K562 (cell line): ENCODE results near the gene SAPCD1. TPM values are rescaled to one million over a fixed set of nuclear protein-coding genes. Genes with fewer than 3 reads are reported as not detected.

Source experiments
- ARID2 ChIP-seq: fragments of 450-650 bp; IDR thresholded peaks from 2 replicates; pipeline ENCODE4 v1.6.1; 2017; ENCODE audit warnings: antibody characterized with exemption, mild to moderate bottlenecking
- CHD1 ChIP-seq: fragments of 200-600 bp; sonication (generic); IDR thresholded peaks from one replicate; pipeline ENCODE4 v1.6.1; 2012; ENCODE audit warnings: mild to moderate bottlenecking, moderate library complexity, low read length, inconsistent platforms
- CREM ChIP-seq: IDR thresholded peaks from 2 replicates; pipeline ENCODE4 v1.6.1; 2014; ENCODE audit warnings: antibody characterized with exemption, low read depth
- DNMT1 ChIP-seq: fragments of 450-650 bp; IDR thresholded peaks from 2 replicates; pipeline ENCODE4 v1.6.1; 2016; ENCODE audit warnings: antibody characterized with exemption, mild to moderate bottlenecking
- FOXK1 ChIP-seq: sonication (generic); formaldehyde crosslinking; IDR thresholded peaks from 2 replicates; pipeline ENCODE4 v1.8.0; 2022; ENCODE audit warnings: missing genetic modification reagents, mild to moderate bottlenecking, borderline replicate concordance
- HLTF ChIP-seq: fragments of 450-650 bp; IDR thresholded peaks from 2 replicates; pipeline ENCODE4 v1.6.1; 2016
- KDM2B ChIP-seq: fragments of 250-450 bp; sonication (Bioruptor Pico); IDR thresholded peaks from 2 replicates; pipeline ENCODE4 v1.8.0; 2021; ENCODE audit warnings: mild to moderate bottlenecking, moderate library complexity
- NR3C1 ChIP-seq: sonication (generic); formaldehyde crosslinking; IDR thresholded peaks from 2 replicates; pipeline ENCODE4 v1.8.1; 2022; ENCODE audit warnings: missing genetic modification reagents
- PPARD ChIP-seq: fragments of 250-450 bp; sonication (Bioruptor Pico); IDR thresholded peaks from 2 replicates; pipeline ENCODE4 v1.8.0; 2022; ENCODE audit warnings: inconsistent platforms, mild to moderate bottlenecking, moderate library complexity
- RBM15 ChIP-seq: fragments of 200-400 bp; formaldehyde crosslinking; IDR thresholded peaks from 2 replicates; pipeline ENCODE4 v1.6.1; 2018; ENCODE audit warnings: mild to moderate bottlenecking, low read length, moderate library complexity; ENCODE audit not compliant: insufficient read depth
- SRF ChIP-seq, 2 experiments: fragments of 250-450, 450-650 bp in 1 of 2; sonication (Bioruptor Pico) in 1 of 2; sonication (generic) in 1 of 2; formaldehyde crosslinking; IDR thresholded peaks; 2 replicates each; pipeline versions ENCODE4 v1.5.0 to v1.5.1; 2020 to 2022; ENCODE audit warnings: mild to moderate bottlenecking in 1 of 2, missing genetic modification reagents in 1 of 2
- TCF7 ChIP-seq: sonication (generic); IDR thresholded peaks from 2 replicates; pipeline ENCODE4 v1.6.1; 2016; ENCODE audit warnings: antibody characterized with exemption, borderline replicate concordance
- ZC3H8 ChIP-seq: fragments of 450-650 bp; IDR thresholded peaks from 2 replicates; pipeline ENCODE4 v1.6.1; 2017
- ZNF274 ChIP-seq: IDR thresholded peaks from 2 replicates; pipeline ENCODE4 v1.6.1; 2011; ENCODE audit warnings: low read depth, mild to moderate bottlenecking, low read length, moderate library complexity, borderline replicate concordance
- ZNF561 ChIP-seq: fragments of 450-650 bp; formaldehyde crosslinking; conservative IDR thresholded peaks from 2 replicates; pipeline ENCODE4 v1.4.0; 2020; ENCODE audit warnings: mild to moderate bottlenecking, moderate library complexity
- polyA plus RNA-seq, 8 experiments: library from polyadenylated mRNA; depleted of rRNA in 4 of 8; stranded (reverse) in 5 of 8; unstranded in 3 of 8; fragments of >200 nt; fragmentation: Nextera tagmentation in 2 of 8; fragmentation: Illumina TruSeq in 1 of 8; extraction: Ambion mirVana in 2 of 8; extraction: Trizol in 1 of 8; gene quantifications; 2 replicates each; pipeline versions ENCODE4 v1.2.1 to v1.2.3, GENCODE V29; 2011 to 2014; ENCODE audit warnings: inconsistent platforms in 1 of 8, missing spikeins in 1 of 8
- total RNA-seq, 7 experiments: library from RNA; depleted of rRNA in 6 of 7; stranded (reverse); fragments of >200 nt in 6 of 7; fragmentation: Illumina TruSeq in 2 of 7; extraction: Trizol in 2 of 7; gene quantifications; 2 replicates each; pipeline versions ENCODE4 v1.2.1 to v1.2.3, GENCODE V29; 2011 to 2021; ENCODE audit warnings: low replicate concordance in 1 of 7
- TF ChIP-seq, protein P1 (sequence below): fragments of 250-450 bp; sonication (Bioruptor Pico); IDR thresholded peaks from 2 replicates; pipeline ENCODE4 v1.8.0; 2021; ENCODE audit warnings: moderate library complexity, mild to moderate bottlenecking, inconsistent platforms
- TF ChIP-seq, protein P2 (sequence below): sonication (generic); formaldehyde crosslinking; IDR thresholded peaks from 2 replicates; pipeline ENCODE4 v1.8.0; 2022; ENCODE audit warnings: mild to moderate bottlenecking, low read depth, missing genetic modification reagents
- TF ChIP-seq, protein P3 (sequence below): fragments of 250-450 bp; sonication (Bioruptor Pico); IDR thresholded peaks from 2 replicates; pipeline ENCODE4 v1.4.0; 2020; ENCODE audit warnings: mild to moderate bottlenecking, moderate library complexity
- TF ChIP-seq, protein P4 (sequence below): fragments of 250-450 bp; sonication (Bioruptor Pico); IDR thresholded peaks from 2 replicates; pipeline ENCODE4 v1.5.1; 2021; ENCODE audit warnings: mild to moderate bottlenecking
- TF ChIP-seq, protein P5 (sequence below): fragments of 450-650 bp; conservative IDR thresholded peaks from 2 replicates; pipeline ENCODE4 v1.6.1; 2016; ENCODE audit warnings: missing genetic modification characterization, low read depth, mild to moderate bottlenecking, control low read depth, missing compliant biosample characterization

Gene SAPCD1
- total and polyA plus RNA-seq, 9 of the 15 experiments (the other 6 are each of a cell fraction or from before 2014, with no cell fraction given): 2.6 to 30.2 (median 7.4) TPM

DNA sequence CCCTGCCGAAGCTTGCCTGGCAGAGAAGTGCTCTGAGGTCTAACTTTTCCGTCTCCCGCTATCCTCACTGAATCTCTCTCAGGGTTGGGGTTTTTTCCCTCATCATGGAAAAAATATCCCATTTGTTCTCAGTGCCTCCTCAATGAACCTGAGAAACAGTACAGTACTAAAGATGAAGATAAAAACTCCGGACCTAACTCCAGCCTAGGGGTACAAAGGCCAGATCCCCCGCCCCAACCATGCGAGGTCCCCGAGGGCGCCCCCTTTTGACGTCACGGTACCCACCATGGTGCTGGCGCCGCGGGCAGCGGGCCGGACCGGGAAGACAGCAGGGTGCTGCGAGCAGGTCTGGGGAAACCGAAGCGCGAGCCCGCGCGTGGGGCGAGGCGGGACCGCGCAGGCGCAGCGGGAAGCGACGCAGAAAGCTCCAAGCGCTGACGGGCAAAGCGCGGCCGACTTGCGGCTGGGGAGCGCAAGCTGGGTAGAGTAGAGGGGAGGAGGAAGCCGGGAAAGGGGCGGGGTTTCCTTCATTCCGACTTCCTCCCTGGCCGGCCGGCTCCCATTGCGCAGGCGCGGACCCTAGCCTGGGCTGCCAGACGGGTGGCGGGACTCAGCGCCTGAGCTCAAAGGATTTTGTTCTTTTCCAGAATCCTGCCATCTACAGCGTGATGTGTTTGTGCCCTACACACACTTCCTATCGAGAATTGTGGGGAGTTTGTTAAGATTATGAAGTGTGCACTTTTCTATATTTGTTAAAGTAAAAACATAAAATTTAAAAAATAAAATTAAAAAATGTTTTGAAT is 44.2 kb downstream of the SAPCD1 start, which contains the start of gene LSM2 (continued):
- no peak; the same call in 1 of the 2 replicates for TF ChIP-seq TCF7
- TF ChIP-seq ZNF561 (CRISPR knock-in tag): 0 out of 2 replicates have a peak, but pooled peaks have one; percentile 18
- 0 out of 2 replicates have a peak, but pooled peaks have one; percentile 79 for TF ChIP-seq FOXK1 (CRISPR knock-in tag)
- TF ChIP-seq, protein P1, sequence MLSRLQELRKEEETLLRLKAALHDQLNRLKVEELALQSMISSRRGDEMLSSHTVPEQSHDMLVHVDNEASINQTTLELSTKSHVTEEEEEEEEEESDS (CRISPR knock-in tag): no peak
- no peak for TF ChIP-seq ZNF274
- peak; percentile 99 for TF ChIP-seq CREM
- TF ChIP-seq, protein P2, sequence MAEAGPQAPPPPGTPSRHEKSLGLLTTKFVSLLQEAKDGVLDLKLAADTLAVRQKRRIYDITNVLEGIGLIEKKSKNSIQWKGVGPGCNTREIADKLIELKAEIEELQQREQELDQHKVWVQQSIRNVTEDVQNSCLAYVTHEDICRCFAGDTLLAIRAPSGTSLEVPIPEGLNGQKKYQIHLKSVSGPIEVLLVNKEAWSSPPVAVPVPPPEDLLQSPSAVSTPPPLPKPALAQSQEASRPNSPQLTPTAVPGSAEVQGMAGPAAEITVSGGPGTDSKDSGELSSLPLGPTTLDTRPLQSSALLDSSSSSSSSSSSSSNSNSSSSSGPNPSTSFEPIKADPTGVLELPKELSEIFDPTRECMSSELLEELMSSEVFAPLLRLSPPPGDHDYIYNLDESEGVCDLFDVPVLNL: peak; percentile 81; the same call in 1 of the 2 replicates
- no peak for TF ChIP-seq CHD1
- no peak for TF ChIP-seq PPARD (CRISPR knock-in tag)
- no peak for TF ChIP-seq NR3C1 (CRISPR knock-in tag)
- TF ChIP-seq SRF (CRISPR knock-in tag; IDR thresholded peaks at IDR 0.05): peak in 1 of 2 experiments; percentile 93; a peak in 2 of 4 replicates
- TF ChIP-seq DNMT1: peak; percentile 80; the same call in 1 of the 2 replicates
- TF ChIP-seq, protein P3, sequence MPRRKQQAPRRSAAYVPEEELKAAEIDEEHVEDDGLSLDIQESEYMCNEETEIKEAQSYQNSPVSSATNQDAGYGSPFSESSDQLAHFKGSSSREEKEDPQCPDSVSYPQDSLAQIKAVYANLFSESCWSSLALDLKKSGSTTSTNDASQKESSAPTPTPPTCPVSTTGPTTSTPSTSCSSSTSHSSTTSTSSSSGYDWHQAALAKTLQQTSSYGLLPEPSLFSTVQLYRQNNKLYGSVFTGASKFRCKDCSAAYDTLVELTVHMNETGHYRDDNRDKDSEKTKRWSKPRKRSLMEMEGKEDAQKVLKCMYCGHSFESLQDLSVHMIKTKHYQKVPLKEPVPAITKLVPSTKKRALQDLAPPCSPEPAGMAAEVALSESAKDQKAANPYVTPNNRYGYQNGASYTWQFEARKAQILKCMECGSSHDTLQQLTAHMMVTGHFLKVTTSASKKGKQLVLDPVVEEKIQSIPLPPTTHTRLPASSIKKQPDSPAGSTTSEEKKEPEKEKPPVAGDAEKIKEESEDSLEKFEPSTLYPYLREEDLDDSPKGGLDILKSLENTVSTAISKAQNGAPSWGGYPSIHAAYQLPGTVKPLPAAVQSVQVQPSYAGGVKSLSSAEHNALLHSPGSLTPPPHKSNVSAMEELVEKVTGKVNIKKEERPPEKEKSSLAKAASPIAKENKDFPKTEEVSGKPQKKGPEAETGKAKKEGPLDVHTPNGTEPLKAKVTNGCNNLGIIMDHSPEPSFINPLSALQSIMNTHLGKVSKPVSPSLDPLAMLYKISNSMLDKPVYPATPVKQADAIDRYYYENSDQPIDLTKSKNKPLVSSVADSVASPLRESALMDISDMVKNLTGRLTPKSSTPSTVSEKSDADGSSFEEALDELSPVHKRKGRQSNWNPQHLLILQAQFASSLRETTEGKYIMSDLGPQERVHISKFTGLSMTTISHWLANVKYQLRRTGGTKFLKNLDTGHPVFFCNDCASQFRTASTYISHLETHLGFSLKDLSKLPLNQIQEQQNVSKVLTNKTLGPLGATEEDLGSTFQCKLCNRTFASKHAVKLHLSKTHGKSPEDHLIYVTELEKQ: no peak
- peak; percentile 76; the same call in 1 of the 2 replicates for TF ChIP-seq HLTF
- TF ChIP-seq ARID2: peak; percentile 58; the same call in 1 of the 2 replicates
- TF ChIP-seq, protein P4, sequence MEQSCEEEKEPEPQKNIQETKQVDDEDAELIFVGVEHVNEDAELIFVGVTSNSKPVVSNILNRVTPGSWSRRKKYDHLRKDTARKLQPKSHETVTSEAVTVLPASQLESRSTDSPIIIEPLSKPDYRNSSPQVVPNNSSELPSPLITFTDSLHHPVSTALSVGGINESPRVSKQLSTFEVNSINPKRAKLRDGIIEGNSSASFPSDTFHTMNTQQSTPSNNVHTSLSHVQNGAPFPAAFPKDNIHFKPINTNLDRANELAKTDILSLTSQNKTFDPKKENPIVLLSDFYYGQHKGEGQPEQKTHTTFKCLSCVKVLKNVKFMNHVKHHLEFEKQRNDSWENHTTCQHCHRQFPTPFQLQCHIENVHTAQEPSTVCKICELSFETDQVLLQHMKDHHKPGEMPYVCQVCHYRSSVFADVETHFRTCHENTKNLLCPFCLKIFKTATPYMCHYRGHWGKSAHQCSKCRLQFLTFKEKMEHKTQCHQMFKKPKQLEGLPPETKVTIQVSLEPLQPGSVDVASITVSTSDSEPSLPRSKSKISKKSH (CRISPR knock-in tag): no peak
- 0 out of 2 replicates have a peak, but pooled peaks have one; percentile 19 for TF ChIP-seq KDM2B (CRISPR knock-in tag)
- no peak for TF ChIP-seq ZC3H8
- TF ChIP-seq, protein P5, sequence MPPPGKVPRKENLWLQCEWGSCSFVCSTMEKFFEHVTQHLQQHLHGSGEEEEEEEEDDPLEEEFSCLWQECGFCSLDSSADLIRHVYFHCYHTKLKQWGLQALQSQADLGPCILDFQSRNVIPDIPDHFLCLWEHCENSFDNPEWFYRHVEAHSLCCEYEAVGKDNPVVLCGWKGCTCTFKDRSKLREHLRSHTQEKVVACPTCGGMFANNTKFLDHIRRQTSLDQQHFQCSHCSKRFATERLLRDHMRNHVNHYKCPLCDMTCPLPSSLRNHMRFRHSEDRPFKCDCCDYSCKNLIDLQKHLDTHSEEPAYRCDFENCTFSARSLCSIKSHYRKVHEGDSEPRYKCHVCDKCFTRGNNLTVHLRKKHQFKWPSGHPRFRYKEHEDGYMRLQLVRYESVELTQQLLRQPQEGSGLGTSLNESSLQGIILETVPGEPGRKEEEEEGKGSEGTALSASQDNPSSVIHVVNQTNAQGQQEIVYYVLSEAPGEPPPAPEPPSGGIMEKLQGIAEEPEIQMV (tag): peak; percentile 97
- no peak for TF ChIP-seq RBM15
